ENCODE measurements around the gene AGBL1.

The AGBL1 gene

DNA sequence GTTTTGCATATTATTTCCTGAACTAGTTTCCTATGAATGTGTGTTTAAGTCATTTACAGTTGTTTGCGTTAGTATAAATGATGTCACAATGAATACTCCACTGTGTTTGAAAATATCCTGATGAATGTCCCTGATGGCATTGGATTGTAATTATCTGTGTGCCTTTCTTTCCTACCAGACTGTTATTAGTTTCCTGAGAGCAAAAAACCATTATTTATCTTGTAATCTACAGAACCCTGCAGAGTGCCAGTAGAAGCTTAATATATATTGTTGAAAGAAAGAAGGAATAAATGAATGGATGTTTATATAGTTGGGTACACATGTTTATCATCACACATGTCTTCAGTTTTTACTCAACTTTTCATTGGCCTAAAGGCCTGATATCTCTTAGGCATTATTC is 312.6 kb downstream of the AGBL1 start:
- no peak overlapping the region for H3K4me3 ChIP-seq (ENCODE audit: low read depth, low read length)
- H3K9ac ChIP-seq (ENCODE audit: low read depth, low read length): no peak overlapping the region
- no peaks in the 10 kb centered on the region for H3K9me3 ChIP-seq (ENCODE audit: control insufficient read depth, insufficient read depth, low read length)
- no peaks in the 10 kb centered on the region for H3K36me3 ChIP-seq (ENCODE audit: control insufficient read depth, insufficient read depth, low read length)
- H3K4me1 ChIP-seq (ENCODE audit: control insufficient read depth, insufficient read depth, low read length): no peaks in the 10 kb centered on the region
- no peaks in the 10 kb centered on the region for H3K27me3 ChIP-seq (ENCODE audit: control insufficient read depth, insufficient read depth, low read length)

DNA sequence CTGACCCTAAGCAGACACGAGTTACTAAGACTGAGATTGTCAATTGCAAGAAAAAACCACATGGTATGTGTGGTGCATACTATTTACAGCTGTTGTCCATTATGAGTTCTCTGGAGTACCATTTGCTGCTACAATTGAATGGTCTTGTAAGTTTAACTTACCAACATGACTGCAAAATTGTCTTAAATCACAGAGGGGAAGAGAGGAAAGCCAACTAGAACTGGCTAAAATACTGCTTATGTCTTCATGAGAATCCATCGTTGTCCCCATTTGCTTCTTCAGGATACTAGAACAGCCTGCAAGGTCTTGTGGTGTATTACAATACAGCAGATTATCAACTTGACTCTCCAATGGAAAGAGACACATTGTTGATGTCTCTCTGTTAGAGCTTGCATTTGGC is 313.2 kb downstream of the AGBL1 start:
- no peaks in the 10 kb centered on the region for H3K9me3 ChIP-seq (ENCODE audit: control insufficient read depth, insufficient read depth, low read length)
- H3K9ac ChIP-seq (ENCODE audit: low read depth, low read length): no peak overlapping the region
- no peak overlapping the region for H3K4me3 ChIP-seq (ENCODE audit: low read depth, low read length)
- H3K36me3 ChIP-seq (ENCODE audit: control insufficient read depth, insufficient read depth, low read length): no peaks in the 10 kb centered on the region
- no peaks in the 10 kb centered on the region for H3K4me1 ChIP-seq (ENCODE audit: control insufficient read depth, insufficient read depth, low read length)
- H3K27me3 ChIP-seq (ENCODE audit: control insufficient read depth, insufficient read depth, low read length): no peaks in the 10 kb centered on the region

- H3K9ac ChIP-seq (ENCODE audit: low read depth, low read length): no peak overlapping the region
- no peaks in the 10 kb centered on the region for H3K27me3 ChIP-seq (ENCODE audit: control insufficient read depth, insufficient read depth, low read length)
- no peak overlapping the region for H3K4me3 ChIP-seq (ENCODE audit: low read depth, low read length)
- no peaks in the 10 kb centered on the region for H3K36me3 ChIP-seq (ENCODE audit: control insufficient read depth, insufficient read depth, low read length)
- no peaks in the 10 kb centered on the region for H3K4me1 ChIP-seq (ENCODE audit: control insufficient read depth, insufficient read depth, low read length)
- H3K9me3 ChIP-seq (ENCODE audit: control insufficient read depth, insufficient read depth, low read length): no peaks in the 10 kb centered on the region
These were observed 315.2 kb downstream of the AGBL1 start for GRCh38 chr15:86394866-86395265.

- H3K36me3 ChIP-seq (ENCODE audit: control insufficient read depth, insufficient read depth, low read length): no peaks in the 10 kb centered on the region
- no peaks in the 10 kb centered on the region for H3K27me3 ChIP-seq (ENCODE audit: control insufficient read depth, insufficient read depth, low read length)
- H3K4me1 ChIP-seq (ENCODE audit: control insufficient read depth, insufficient read depth, low read length): no peaks in the 10 kb centered on the region
- H3K9me3 ChIP-seq (ENCODE audit: control insufficient read depth, insufficient read depth, low read length): no peaks in the 10 kb centered on the region
- no peak overlapping the region for H3K4me3 ChIP-seq (ENCODE audit: low read depth, low read length)
- H3K9ac ChIP-seq (ENCODE audit: low read depth, low read length): no peak overlapping the region
These were observed 319.6 kb downstream of the AGBL1 start for GRCh38 chr15:86399041-86399954.

- H3K9me3 ChIP-seq (ENCODE audit: control insufficient read depth, insufficient read depth, low read length): no peaks in the 10 kb centered on the region
- H3K4me1 ChIP-seq (ENCODE audit: control insufficient read depth, insufficient read depth, low read length): no peaks in the 10 kb centered on the region
- no peaks in the 10 kb centered on the region for H3K36me3 ChIP-seq (ENCODE audit: control insufficient read depth, insufficient read depth, low read length)
- H3K9ac ChIP-seq (ENCODE audit: low read depth, low read length): no peak overlapping the region
- no peaks in the 10 kb centered on the region for H3K27me3 ChIP-seq (ENCODE audit: control insufficient read depth, insufficient read depth, low read length)
- no peak overlapping the region for H3K4me3 ChIP-seq (ENCODE audit: low read depth, low read length)
These were observed 323.6 kb downstream of the AGBL1 start for GRCh38 chr15:86403221-86403620.

DNA sequence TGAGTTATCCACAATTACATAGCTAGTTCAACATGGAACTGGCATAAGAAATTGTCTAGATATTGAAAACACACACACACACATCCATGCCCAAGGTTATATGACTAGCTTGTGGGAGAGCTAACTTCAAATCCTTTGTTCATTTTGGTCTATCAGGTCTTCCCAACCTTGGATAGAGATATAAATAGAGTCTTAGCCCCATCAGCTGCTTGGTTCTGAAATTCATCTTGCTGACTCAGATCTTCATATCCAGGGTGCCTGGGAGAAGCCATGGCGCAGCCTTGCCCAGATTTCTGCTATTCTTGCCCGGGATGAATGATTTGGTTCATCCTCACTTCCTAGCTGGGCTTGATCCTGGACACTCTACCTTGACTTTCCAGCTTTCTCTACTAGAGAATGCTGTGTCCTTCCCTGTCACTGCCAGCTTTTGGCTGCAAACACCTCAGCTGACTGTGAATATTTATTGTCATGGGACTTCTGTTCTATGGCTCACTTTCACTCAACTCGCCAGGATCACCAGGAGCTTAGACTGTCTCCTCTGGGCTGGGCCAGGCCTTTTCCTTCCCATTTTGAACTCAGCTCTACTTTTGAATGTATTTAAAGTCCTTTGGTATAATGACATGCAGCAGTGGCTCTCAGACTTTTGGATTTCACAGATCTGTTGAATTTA is 324.4 kb downstream of the AGBL1 start:
- H3K4me3 ChIP-seq (ENCODE audit: low read depth, low read length): no peak overlapping the region
- H3K9me3 ChIP-seq (ENCODE audit: control insufficient read depth, insufficient read depth, low read length): no peaks in the 10 kb centered on the region
- no peaks in the 10 kb centered on the region for H3K27me3 ChIP-seq (ENCODE audit: control insufficient read depth, insufficient read depth, low read length)
- H3K9ac ChIP-seq (ENCODE audit: low read depth, low read length): no peak overlapping the region
- H3K4me1 ChIP-seq (ENCODE audit: control insufficient read depth, insufficient read depth, low read length): no peaks in the 10 kb centered on the region
- H3K36me3 ChIP-seq (ENCODE audit: control insufficient read depth, insufficient read depth, low read length): no peaks in the 10 kb centered on the region

- Histone ChIP-seq H3K4me3 (ENCODE audit: low read depth, low read length) (no peak overlapping the region), H3K9ac (ENCODE audit: low read depth, low read length) (no peak overlapping the region), H3K4me1 (ENCODE audit: control insufficient read depth, insufficient read depth, low read length) (no peaks in the 10 kb centered on the region), H3K27me3 (ENCODE audit: control insufficient read depth, insufficient read depth, low read length) (no peaks in the 10 kb centered on the region), H3K36me3 (ENCODE audit: control insufficient read depth, insufficient read depth, low read length) (no peaks in the 10 kb centered on the region), H3K9me3 (ENCODE audit: control insufficient read depth, insufficient read depth, low read length) (no peaks in the 10 kb centered on the region)
These were observed 328.6 kb downstream of the AGBL1 start for GRCh38 chr15:86408261-86408660.

- Histone ChIP-seq H3K4me1 (ENCODE audit: control insufficient read depth, insufficient read depth, low read length) (no peaks in the 10 kb centered on the region), H3K27me3 (ENCODE audit: control insufficient read depth, insufficient read depth, low read length) (no peaks in the 10 kb centered on the region), H3K36me3 (ENCODE audit: control insufficient read depth, insufficient read depth, low read length) (no peaks in the 10 kb centered on the region), H3K9ac (ENCODE audit: low read depth, low read length) (no peak overlapping the region), H3K9me3 (ENCODE audit: control insufficient read depth, insufficient read depth, low read length) (no peaks in the 10 kb centered on the region), H3K4me3 (ENCODE audit: low read depth, low read length) (no peak overlapping the region)
These were observed 332.2 kb downstream of the AGBL1 start for GRCh38 chr15:86411916-86412315.

- no peaks in the 10 kb centered on the region for H3K9me3 ChIP-seq (ENCODE audit: control insufficient read depth, insufficient read depth, low read length)
- H3K36me3 ChIP-seq (ENCODE audit: control insufficient read depth, insufficient read depth, low read length): no peaks in the 10 kb centered on the region
- H3K4me1 ChIP-seq (ENCODE audit: control insufficient read depth, insufficient read depth, low read length): no peaks in the 10 kb centered on the region
- H3K9ac ChIP-seq (ENCODE audit: low read depth, low read length): no peak overlapping the region
- no peaks in the 10 kb centered on the region for H3K27me3 ChIP-seq (ENCODE audit: control insufficient read depth, insufficient read depth, low read length)
- no peak overlapping the region for H3K4me3 ChIP-seq (ENCODE audit: low read depth, low read length)
These were observed 333.5 kb downstream of the AGBL1 start for GRCh38 chr15:86413191-86413590.

GRCh38 chr15:86425746-86426145 is 346.1 kb downstream of the AGBL1 start:
- H3K4me1 ChIP-seq (ENCODE audit: control insufficient read depth, insufficient read depth, low read length): no peaks in the 10 kb centered on the region
- H3K9ac ChIP-seq (ENCODE audit: low read depth, low read length): no peak overlapping the region
- no peaks in the 10 kb centered on the region for H3K36me3 ChIP-seq (ENCODE audit: control insufficient read depth, insufficient read depth, low read length)
- no peaks in the 10 kb centered on the region for H3K27me3 ChIP-seq (ENCODE audit: control insufficient read depth, insufficient read depth, low read length)
- no peaks in the 10 kb centered on the region for H3K9me3 ChIP-seq (ENCODE audit: control insufficient read depth, insufficient read depth, low read length)
- no peak overlapping the region for H3K4me3 ChIP-seq (ENCODE audit: low read depth, low read length)

DNA sequence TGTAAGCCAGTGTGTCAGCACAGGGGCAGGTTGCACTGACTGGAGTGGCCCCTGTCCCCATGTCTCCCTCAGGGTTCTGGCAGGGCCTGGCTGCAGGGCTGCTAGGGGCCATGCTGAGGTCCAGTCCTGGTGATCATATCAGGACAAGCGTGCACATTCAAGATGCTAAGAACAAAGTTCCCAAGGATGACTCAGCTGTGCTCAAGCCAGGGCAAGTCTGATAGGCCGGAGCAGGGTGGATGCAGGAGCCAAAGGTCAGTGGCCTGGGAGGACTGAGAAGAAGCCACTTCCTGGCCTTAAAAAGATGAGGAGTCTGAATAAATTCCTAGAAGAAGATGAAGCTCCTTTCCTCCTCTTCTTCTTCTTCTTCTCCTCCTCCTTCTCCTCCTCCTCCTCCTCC is 353.2 kb downstream of the AGBL1 start:
- H3K9ac ChIP-seq (ENCODE audit: low read depth, low read length): no peak overlapping the region
- H3K9me3 ChIP-seq (ENCODE audit: control insufficient read depth, insufficient read depth, low read length): no peaks in the 10 kb centered on the region
- no peaks in the 10 kb centered on the region for H3K27me3 ChIP-seq (ENCODE audit: control insufficient read depth, insufficient read depth, low read length)
- no peak overlapping the region for H3K4me3 ChIP-seq (ENCODE audit: low read depth, low read length)
- H3K4me1 ChIP-seq (ENCODE audit: control insufficient read depth, insufficient read depth, low read length): no peaks in the 10 kb centered on the region
- no peaks in the 10 kb centered on the region for H3K36me3 ChIP-seq (ENCODE audit: control insufficient read depth, insufficient read depth, low read length)

DNA sequence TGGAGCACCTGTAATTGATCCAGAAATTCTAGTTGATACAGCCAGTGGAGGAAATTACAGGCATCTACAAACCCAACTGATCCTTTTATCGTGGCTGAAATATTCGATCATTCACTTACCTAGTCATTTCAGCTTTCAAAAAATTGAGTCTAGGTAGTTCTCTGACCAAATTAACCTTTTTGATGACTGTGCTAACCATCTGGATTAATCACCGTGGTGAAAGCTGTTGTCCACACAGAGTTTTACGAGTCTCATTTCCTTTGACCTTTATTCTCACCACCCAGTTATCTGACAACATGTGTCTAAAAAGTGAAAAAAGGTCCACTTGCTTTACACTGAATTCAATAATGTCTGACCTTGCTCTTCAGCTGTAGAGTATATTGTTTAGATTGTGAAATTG is 354.3 kb downstream of the AGBL1 start:
- H3K36me3 ChIP-seq (ENCODE audit: control insufficient read depth, insufficient read depth, low read length): no peaks in the 10 kb centered on the region
- no peaks in the 10 kb centered on the region for H3K4me1 ChIP-seq (ENCODE audit: control insufficient read depth, insufficient read depth, low read length)
- H3K4me3 ChIP-seq (ENCODE audit: low read depth, low read length): no peak overlapping the region
- H3K9ac ChIP-seq (ENCODE audit: low read depth, low read length): no peak overlapping the region
- H3K27me3 ChIP-seq (ENCODE audit: control insufficient read depth, insufficient read depth, low read length): no peaks in the 10 kb centered on the region
- H3K9me3 ChIP-seq (ENCODE audit: control insufficient read depth, insufficient read depth, low read length): no peaks in the 10 kb centered on the region
